IMR-90 (cell line): ENCODE data around the gene DPPA5. TPM values are rescaled to one million over a fixed set of nuclear protein-coding genes. Genes with fewer than 3 reads are reported as not detected.

Experiments
- ATAC-seq: fragments of 200-7000 bp; cut with Tn5 transposase; 2 replicates; pipeline ENCODE4 v1.9.1; 2020; ENCODE audit warnings: low read depth, mild to moderate bottlenecking, moderate library complexity
- BruUV-seq: library from RNA; stranded (reverse); fragments of 400-500 nt; replicated peaks from 2 replicates; lab custom pipeline; 2021; lab: Mats Ljungman, UMichigan
- CTCF ChIA-PET: fragments of 300-600 bp; formaldehyde crosslinking; extraction: SDS; loops from one replicate; lab custom pipeline; 2021; ENCODE audit warnings: antibody characterized with exemption; lab: Yijun Ruan, JAX
- POLR2A ChIA-PET: fragments of 300-600 bp; sonication (Branson Sonifier 250); formaldehyde crosslinking; loops from one replicate; lab custom pipeline; 2022; ENCODE audit warnings: antibody characterized with exemption; ENCODE audit not compliant: unreplicated experiment; lab: Charles Lee
- DNase-seq: peaks from one replicate; pipeline ENCODE4 v3.0.0; 2013
- H2AFZ ChIP-seq: replicated peaks from 2 replicates; pipeline ENCODE3; 2013; ENCODE audit warnings: low read length, mild to moderate bottlenecking; ENCODE audit not compliant: poor library complexity
- H2AK5ac ChIP-seq: 2 replicates; pipeline ENCODE4 v1.6.1; 2013; ENCODE audit warnings: low read depth, low read length, inconsistent platforms
- H2AK9ac ChIP-seq: replicated peaks from 2 replicates; pipeline ENCODE3; 2013; ENCODE audit warnings: mild to moderate bottlenecking, low read depth, low read length, moderate library complexity; ENCODE audit not compliant: poor library complexity
- H2BK120ac ChIP-seq: 2 replicates; pipeline ENCODE4 v1.6.1; 2013; ENCODE audit warnings: low read depth, low read length, inconsistent platforms
- H2BK15ac ChIP-seq: 3 replicates; pipeline ENCODE4 v1.6.1; 2013; ENCODE audit warnings: low read depth, low read length, inconsistent platforms
- H2BK20ac ChIP-seq: 2 replicates; pipeline ENCODE4 v1.6.1; 2013; ENCODE audit warnings: low read depth, mild to moderate bottlenecking, inconsistent platforms, low read length, moderate library complexity
- H2BK5ac ChIP-seq: 2 replicates; pipeline ENCODE4 v1.6.1; 2013; ENCODE audit warnings: mild to moderate bottlenecking, low read depth, low read length, inconsistent platforms; ENCODE audit not compliant: poor library complexity, severe bottlenecking
- H3K14ac ChIP-seq: replicated peaks from 2 replicates; pipeline ENCODE4 v1.6.1; 2013; ENCODE audit warnings: low read depth, low read length, inconsistent platforms
- H3K18ac ChIP-seq: 2 replicates; pipeline ENCODE4 v1.6.1; 2013; ENCODE audit warnings: low read depth, low read length, control low read depth
- H3K23ac ChIP-seq: 2 replicates; pipeline ENCODE4 v1.6.1; 2013; ENCODE audit warnings: low read depth, low read length, inconsistent platforms
- H3K27ac ChIP-seq: 2 replicates; pipeline ENCODE4 v1.5.1; 2013; ENCODE audit warnings: mild to moderate bottlenecking, control low read depth, low read length; ENCODE audit not compliant: insufficient read depth
- H3K27me3 ChIP-seq: 2 replicates; pipeline ENCODE4 v1.6.1; 2013; ENCODE audit warnings: low read length; ENCODE audit not compliant: control insufficient read depth, insufficient read depth
- H3K36me3 ChIP-seq: 2 replicates; pipeline ENCODE4 v1.6.1; 2013; ENCODE audit warnings: low read length, mixed read lengths; ENCODE audit not compliant: control insufficient read depth, insufficient read depth
- H3K4ac ChIP-seq: 2 replicates; pipeline ENCODE4 v1.6.1; 2013; ENCODE audit warnings: low read depth, low read length, inconsistent platforms
- H3K4me1 ChIP-seq: 2 replicates; pipeline ENCODE4 v1.6.1; 2013; ENCODE audit warnings: low read length, mixed read lengths; ENCODE audit not compliant: control insufficient read depth, insufficient read depth
- H3K4me2 ChIP-seq: 2 replicates; pipeline ENCODE4 v1.6.1; 2013; ENCODE audit warnings: low read depth, mild to moderate bottlenecking, control low read depth, low read length, moderate library complexity
- H3K4me3 ChIP-seq: 2 replicates; pipeline ENCODE4 v1.5.1; 2013; ENCODE audit warnings: low read depth, mild to moderate bottlenecking, control low read depth, low read length, moderate library complexity; ENCODE audit not compliant: insufficient read depth
- H3K56ac ChIP-seq: 2 replicates; pipeline ENCODE4 v1.6.1; 2013; ENCODE audit warnings: low read length, inconsistent platforms; ENCODE audit not compliant: insufficient read depth; ENCODE audit errors: extremely low read depth
- H3K79me1 ChIP-seq, 2 experiments: 2 replicates each; pipeline ENCODE4 v1.6.1; 2013; ENCODE audit warnings: low read length in 2 of 2, inconsistent platforms in 1 of 2, low read depth in 1 of 2
- H3K9ac ChIP-seq: 2 replicates; pipeline ENCODE4 v1.6.1; 2013; ENCODE audit warnings: low read depth, low read length, control low read depth
- H3K9me1 ChIP-seq: 2 replicates; pipeline ENCODE4 v1.6.1; 2013; ENCODE audit warnings: low read length, inconsistent platforms; ENCODE audit not compliant: insufficient read depth
- H3K9me3 ChIP-seq: 2 replicates; pipeline ENCODE4 v1.6.1; 2013; ENCODE audit warnings: low read length; ENCODE audit not compliant: control insufficient read depth, insufficient read depth
- H4K20me1 ChIP-seq: 2 replicates; pipeline ENCODE4 v1.6.1; 2013; ENCODE audit warnings: low read length, inconsistent platforms; ENCODE audit not compliant: insufficient read depth
- H4K5ac ChIP-seq: 2 replicates; pipeline ENCODE4 v1.6.1; 2013; ENCODE audit warnings: mild to moderate bottlenecking, low read depth, low read length, control low read depth
- H4K8ac ChIP-seq, 2 experiments: 2 replicates each; pipeline ENCODE4 v1.6.1; 2013; ENCODE audit warnings: low read depth in 2 of 2, low read length in 2 of 2, control low read depth in 1 of 2, inconsistent platforms in 1 of 2
- H4K91ac ChIP-seq: 2 replicates; pipeline ENCODE4 v1.6.1; 2013; ENCODE audit warnings: low read depth, low read length, inconsistent platforms; ENCODE audit not compliant: insufficient read depth
- MAFK ChIP-seq: IDR thresholded peaks from 2 replicates; pipeline ENCODE4 v1.6.1; 2012; ENCODE audit warnings: low read depth, low read length, improper control_type of control experiment
- MXI1 ChIP-seq: IDR thresholded peaks from 2 replicates; pipeline ENCODE4 v1.6.1; 2012; ENCODE audit warnings: low read depth, mild to moderate bottlenecking, low read length, moderate library complexity, borderline replicate concordance
- RCOR1 ChIP-seq: IDR thresholded peaks from 2 replicates; pipeline ENCODE4 v1.6.1; 2012; ENCODE audit warnings: mild to moderate bottlenecking, low read length, improper control_type of control experiment; ENCODE audit not compliant: insufficient replicate concordance
- RFX5 ChIP-seq: IDR thresholded peaks from 2 replicates; pipeline ENCODE4 v1.8.0; 2012; ENCODE audit warnings: low read depth, mild to moderate bottlenecking, low read length, moderate library complexity
- SMC3 ChIP-seq: fragments of 150-350 bp; IDR thresholded peaks from 2 replicates; pipeline ENCODE4 v1.6.1; 2016; ENCODE audit warnings: low read depth, mild to moderate bottlenecking, antibody characterized with exemption, low read length, moderate library complexity
- WGBS, 2 experiments: methylation state at CpG; one replicate each; pipeline versions ENCODE4 v1.1.5 to v1.1.7; 2013; ENCODE audit warnings: missing lambda C conversion rate in 2 of 2; ENCODE audit not compliant: insufficient read length in 1 of 2; ENCODE audit errors: extremely low coverage in 2 of 2; 5-methylcytosine and 5-hydroxymethylcytosine counted together
- dilution Hi-C: fragments of 300-500 bp; cut with HindIII; formaldehyde crosslinking; loops from one replicate; pipeline ENCODE4 v1.14.3; 2018; ENCODE audit warnings: low sequenced_read_pairs; ENCODE audit not compliant: unreplicated experiment
- in situ Hi-C: fragments of 300-500 bp; cut with MboI; formaldehyde crosslinking; loops from 3 replicates; pipeline ENCODE4 v1.14.3; 2019; ENCODE audit warnings: low sequenced_read_pairs, inconsistent platforms, mixed read lengths
- intact Hi-C: fragments of 100-400 bp; cut with micrococcal nuclease; formaldehyde crosslinking; loops from 2 replicates; pipeline ENCODE4 v1.10.0; 2022
- polyA plus RNA-seq, 3 experiments: library from polyadenylated mRNA; depleted of rRNA; stranded (reverse); fragments of >200 nt; gene quantifications; 2 replicates each; pipeline ENCODE4 v1.2.3, GENCODE V29; 2012; ENCODE audit warnings: low replicate concordance in 1 of 3
- total RNA-seq: library from RNA; depleted of rRNA; stranded (reverse); fragments of >200 nt; gene quantifications from 2 replicates; pipeline ENCODE4 v1.2.3, GENCODE V29; 2012
- TF ChIP-seq, protein P1 (sequence below): fragments of 150-350 bp; IDR thresholded peaks from 2 replicates; pipeline ENCODE4 v1.6.1; 2017; ENCODE audit warnings: mild to moderate bottlenecking, antibody characterized with exemption, low read length, low read depth
- TF ChIP-seq, protein P2 (sequence below): fragments of 150-350 bp; IDR thresholded peaks from 2 replicates; pipeline ENCODE4 v1.6.1; 2016; ENCODE audit warnings: low read depth, mild to moderate bottlenecking, low read length, moderate library complexity, borderline replicate concordance

Gene DPPA5
- total and polyA plus RNA-seq, 2 of the 4 experiments (the other 2 are of a cell fraction) = not detected

DNA sequence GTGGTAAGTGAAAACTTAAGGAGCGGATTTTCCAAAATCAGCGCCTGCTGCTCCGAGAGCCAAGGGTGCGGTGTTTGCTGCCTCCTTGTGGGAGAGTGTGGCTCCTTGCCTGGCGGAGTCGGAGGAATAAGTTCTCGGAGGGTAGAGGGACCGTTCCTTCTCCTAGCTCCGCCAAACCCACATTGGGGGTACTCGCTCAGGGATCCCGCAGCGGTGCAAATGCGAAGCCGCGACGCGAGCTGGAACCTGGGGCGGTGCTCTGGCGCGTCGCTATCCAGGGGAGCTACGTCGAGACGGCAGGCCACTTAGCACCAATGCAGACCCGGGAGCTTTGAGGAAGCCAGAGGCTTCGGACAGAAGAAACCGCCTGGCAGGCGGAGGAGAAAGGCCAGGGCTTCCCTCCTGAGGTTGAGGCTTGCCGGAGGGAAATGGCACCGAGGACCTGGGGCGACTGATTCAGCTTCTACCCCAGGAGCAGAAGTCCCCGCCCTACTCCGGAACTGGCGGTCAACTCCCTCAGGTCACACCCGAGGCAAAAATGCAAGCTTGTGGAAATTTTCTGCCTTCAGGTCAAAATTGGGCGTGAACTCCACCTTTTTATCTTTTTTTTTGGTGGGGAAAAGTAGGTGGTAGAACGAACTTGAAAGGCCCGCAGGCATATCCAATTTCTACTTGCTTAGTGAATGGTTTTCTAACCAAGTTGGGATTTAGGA lies 34.9 kb upstream of the DPPA5 start (continued):
- TF ChIP-seq MXI1 (no peak), SMC3 (peak; percentile 32; the same call in 1 of the 2 replicates)

DNA sequence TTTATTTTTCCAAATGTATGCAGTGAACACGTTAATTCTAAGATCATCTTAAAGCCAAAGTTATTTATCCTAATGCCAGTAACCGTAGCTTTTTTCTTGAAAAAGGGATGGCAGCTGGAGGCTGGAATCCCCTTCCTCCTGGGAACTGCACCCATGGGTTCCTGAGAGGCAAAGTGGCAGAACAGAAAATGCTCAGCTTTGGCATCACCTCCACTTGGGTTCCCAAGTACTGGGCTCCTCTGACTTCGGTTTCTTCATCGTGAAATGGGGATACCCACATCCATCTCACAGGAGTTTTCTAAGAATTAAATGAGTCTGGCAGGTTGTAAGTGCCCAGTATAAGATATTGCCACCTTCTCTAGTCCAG lies 34.3 kb upstream of the DPPA5 start:
- no peak overlapping the region for H2AK5ac ChIP-seq
- no peak overlapping the region for H2BK20ac ChIP-seq
- H2AFZ ChIP-seq = peak overlapping the region; percentile 91
- peak; percentile 43 for ATAC-seq
- H4K91ac ChIP-seq = no peak overlapping the region
- dilution Hi-C loops = no loop called here
- no peak overlapping the region for H2BK15ac ChIP-seq
- TF ChIP-seq SMC3 (no peak), MXI1 (no peak), MAFK (no peak), RFX5 (no peak), RCOR1 (no peak)
- TF ChIP-seq, protein P1, sequence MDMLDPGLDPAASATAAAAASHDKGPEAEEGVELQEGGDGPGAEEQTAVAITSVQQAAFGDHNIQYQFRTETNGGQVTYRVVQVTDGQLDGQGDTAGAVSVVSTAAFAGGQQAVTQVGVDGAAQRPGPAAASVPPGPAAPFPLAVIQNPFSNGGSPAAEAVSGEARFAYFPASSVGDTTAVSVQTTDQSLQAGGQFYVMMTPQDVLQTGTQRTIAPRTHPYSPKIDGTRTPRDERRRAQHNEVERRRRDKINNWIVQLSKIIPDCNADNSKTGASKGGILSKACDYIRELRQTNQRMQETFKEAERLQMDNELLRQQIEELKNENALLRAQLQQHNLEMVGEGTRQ = no peak
- TF ChIP-seq, protein P2, sequence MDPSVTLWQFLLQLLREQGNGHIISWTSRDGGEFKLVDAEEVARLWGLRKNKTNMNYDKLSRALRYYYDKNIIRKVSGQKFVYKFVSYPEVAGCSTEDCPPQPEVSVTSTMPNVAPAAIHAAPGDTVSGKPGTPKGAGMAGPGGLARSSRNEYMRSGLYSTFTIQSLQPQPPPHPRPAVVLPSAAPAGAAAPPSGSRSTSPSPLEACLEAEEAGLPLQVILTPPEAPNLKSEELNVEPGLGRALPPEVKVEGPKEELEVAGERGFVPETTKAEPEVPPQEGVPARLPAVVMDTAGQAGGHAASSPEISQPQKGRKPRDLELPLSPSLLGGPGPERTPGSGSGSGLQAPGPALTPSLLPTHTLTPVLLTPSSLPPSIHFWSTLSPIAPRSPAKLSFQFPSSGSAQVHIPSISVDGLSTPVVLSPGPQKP = no peak
- no peak overlapping the region for H2BK5ac ChIP-seq
- H3K9ac ChIP-seq = peak overlapping the region; percentile 10; the same call in 1 of the 2 replicates
- no TSS peak for BruUV-seq
- H2AK9ac ChIP-seq = no peak overlapping the region
- no peak for DNase-seq
- in situ Hi-C loops = no loop called here
- CTCF ChIA-PET = interaction anchor here (1.0 to 1.6 kb wide), 5 partner anchors 10 to 772 kb away, joined by 3 to 5 read pairs (median 4); no protein-coding TSS in a partner anchor
- H3K18ac ChIP-seq = no peak overlapping the region
- H3K4me2 ChIP-seq = peak overlapping the region; percentile 83
- H3K9me3 ChIP-seq = no peaks in the 10 kb centered on the region
- no peak overlapping the region for H3K14ac ChIP-seq
- no peak overlapping the region for H3K27ac ChIP-seq
- H4K8ac ChIP-seq = no peak overlapping the region; a peak in 2 of 4 replicates
- H4K5ac ChIP-seq = no peak overlapping the region
- no peak overlapping the region for H3K56ac ChIP-seq
- intact Hi-C loops = loop anchor here (2.0 to 5.0 kb wide), 2 partner anchors 64 to 104 kb away; partner anchors contain the start of gene CGAS
- no peaks in the 10 kb centered on the region for H3K9me1 ChIP-seq
- H3K4me3 ChIP-seq = peak overlapping the region; percentile 45
- H4K20me1 ChIP-seq = no peaks in the 10 kb centered on the region
- no peaks in the 10 kb centered on the region for H3K79me1 ChIP-seq
- H3K23ac ChIP-seq = no peak overlapping the region
- H2BK120ac ChIP-seq = no peak overlapping the region
- no CpG with 5 or more reads among the region's 4 CpGs for WGBS, 2 experiments
- H3K36me3 ChIP-seq = no peaks in the 10 kb centered on the region
- H3K4ac ChIP-seq = no peak overlapping the region
- H3K4me1 ChIP-seq = no peaks in the 10 kb centered on the region
- POLR2A ChIA-PET = no interaction called here
- H3K27me3 ChIP-seq = no peaks in the 10 kb centered on the region
